ENCODE data around the gene MRPL14.
A peak's percentile ranks its signal among the peaks of the same experiment; 100 is the strongest.

MRPL14 gene

GRCh38 chr6:44127186-44128019 lies at the start of gene MRPL14, which contains the start of gene TMEM63B:
TSS of gene MRPL14 (minus strand) at chr6:44127452. CDS start at chr6:44116611, 10,841 bp downstream.
TSS of gene TMEM63B (plus strand) at chr6:44127554. CDS start at chr6:44134585, 7,031 bp downstream.
- peak; percentile 91 for DNase-seq (ENCODE audit: low spot score)

GRCh38 chr6:44176130-44176761 lies 49.0 kb upstream of the MRPL14 start:
- no peak for DNase-seq (ENCODE audit: low spot score)

- DNase-seq (ENCODE audit: low spot score) = peak; percentile 70
These were observed 45.7 kb upstream of the MRPL14 start for GRCh38 chr6:44172731-44173500.

GRCh38 chr6:44171899-44172546 lies 44.8 kb upstream of the MRPL14 start:
- no peak for DNase-seq (ENCODE audit: low spot score)

GRCh38 chr6:44169886-44170570 lies 42.8 kb upstream of the MRPL14 start:
- DNase-seq (ENCODE audit: low spot score) = no peak

GRCh38 chr6:44169154-44169553 lies 41.9 kb upstream of the MRPL14 start:
- DNase-seq (ENCODE audit: low spot score) = no peak

GRCh38 chr6:44167567-44167966 lies 40.3 kb upstream of the MRPL14 start:
- DNase-seq (ENCODE audit: low spot score) = no peak

- no peak for DNase-seq (ENCODE audit: low spot score)
These were observed 39.4 kb upstream of the MRPL14 start for GRCh38 chr6:44166591-44167184.

- DNase-seq (ENCODE audit: low spot score) = no peak
These were observed 38.9 kb upstream of the MRPL14 start for GRCh38 chr6:44166116-44166515.

- no peak for DNase-seq (ENCODE audit: low spot score)
These were observed 35.8 kb upstream of the MRPL14 start for GRCh38 chr6:44162876-44163625.

- no peak for DNase-seq (ENCODE audit: low spot score)
These were observed 34.7 kb upstream of the MRPL14 start for GRCh38 chr6:44161997-44162338.

GRCh38 chr6:44158770-44159228 lies 31.5 kb upstream of the MRPL14 start, which contains the start of gene CAPN11:
TSS of gene CAPN11 (plus strand) at chr6:44158820. CDS start at chr6:44158849, 29 bp downstream.
- DNase-seq (ENCODE audit: low spot score) = no peak

GRCh38 chr6:44157152-44157521 lies 29.9 kb upstream of the MRPL14 start:
- DNase-seq (ENCODE audit: low spot score) = no peak

- DNase-seq (ENCODE audit: low spot score) = peak; percentile 61
These were observed 29.4 kb upstream of the MRPL14 start for GRCh38 chr6:44156494-44157151.

GRCh38 chr6:44154067-44154466 lies 26.8 kb upstream of the MRPL14 start:
- no peak for DNase-seq (ENCODE audit: low spot score)

- DNase-seq (ENCODE audit: low spot score) = no peak
These were observed 25.3 kb upstream of the MRPL14 start for GRCh38 chr6:44152533-44152932.

- DNase-seq (ENCODE audit: low spot score) = no peak
These were observed 24.8 kb upstream of the MRPL14 start for GRCh38 chr6:44152109-44152461.

- peak; percentile 67 for DNase-seq (ENCODE audit: low spot score)
These were observed 24.3 kb upstream of the MRPL14 start for GRCh38 chr6:44151348-44152108.

GRCh38 chr6:44150317-44150917 lies 23.2 kb upstream of the MRPL14 start:
- DNase-seq (ENCODE audit: low spot score) = no peak

Data from HuH-7.5 (cell line).